Peyer's patch (tissue), 4 donors: Measurements from ENCODE around the gene KLRK1.

Source experiments
- POLR2A ChIP-seq, 2 donors: fragments of 450-650 bp; IDR thresholded peaks; one replicate each; pipeline ENCODE4 v1.5.1; 2017; ENCODE audit warnings: antibody characterized with exemption in 2 of 2, mild to moderate bottlenecking in 2 of 2, moderate library complexity in 2 of 2
- TF ChIP-seq, protein P1 (sequence below), 6 experiments: fragments of 450-650 bp in 4 of 6; fragments of 200-600 bp in 2 of 6; sonication (generic) in 1 of 6; IDR thresholded peaks; one replicate each; pipeline ENCODE4 v1.5.1; 2017 to 2019; ENCODE audit warnings: antibody characterized with exemption in 6 of 6, mild to moderate bottlenecking in 3 of 6, moderate library complexity in 1 of 6

DNA sequence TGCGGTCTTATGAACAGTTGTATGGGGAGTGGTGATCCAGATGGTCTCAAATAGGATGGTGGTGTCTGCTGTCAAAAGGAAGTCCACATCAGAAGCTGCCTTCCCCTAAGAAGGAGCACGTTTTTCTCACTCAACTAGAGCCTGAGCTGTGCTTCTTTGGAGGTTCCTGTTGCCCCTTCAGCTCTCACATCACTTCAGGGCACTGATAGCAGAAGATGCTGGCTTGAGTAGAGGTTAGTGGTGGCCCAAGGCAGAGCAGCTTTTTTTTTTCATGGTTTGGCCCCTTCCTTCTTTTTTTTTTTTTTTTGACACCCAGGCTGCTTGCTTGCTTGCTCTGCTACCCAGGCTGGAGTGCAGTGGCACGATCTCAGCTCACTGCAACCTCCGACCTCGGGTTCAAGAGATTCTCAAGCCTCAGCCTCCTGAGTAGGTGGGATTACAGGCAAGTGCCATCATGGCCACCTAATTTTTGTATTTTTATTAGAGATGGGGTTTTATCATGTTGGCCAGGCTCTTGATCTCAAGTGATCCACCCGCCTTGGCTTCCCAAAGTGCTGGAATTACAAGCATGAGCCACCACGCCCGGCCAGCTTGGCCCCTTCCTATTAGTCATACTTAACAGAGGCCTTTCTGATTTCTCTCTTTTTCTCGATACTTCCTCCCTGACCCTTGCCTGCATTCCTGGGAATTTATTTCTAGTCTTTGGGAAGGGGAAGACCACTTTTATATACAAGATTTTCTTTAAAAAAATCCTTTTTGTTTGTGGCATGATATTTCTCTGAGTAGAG is 50.6 kb downstream of the KLRK1 start:
- TF ChIP-seq, protein P1, sequence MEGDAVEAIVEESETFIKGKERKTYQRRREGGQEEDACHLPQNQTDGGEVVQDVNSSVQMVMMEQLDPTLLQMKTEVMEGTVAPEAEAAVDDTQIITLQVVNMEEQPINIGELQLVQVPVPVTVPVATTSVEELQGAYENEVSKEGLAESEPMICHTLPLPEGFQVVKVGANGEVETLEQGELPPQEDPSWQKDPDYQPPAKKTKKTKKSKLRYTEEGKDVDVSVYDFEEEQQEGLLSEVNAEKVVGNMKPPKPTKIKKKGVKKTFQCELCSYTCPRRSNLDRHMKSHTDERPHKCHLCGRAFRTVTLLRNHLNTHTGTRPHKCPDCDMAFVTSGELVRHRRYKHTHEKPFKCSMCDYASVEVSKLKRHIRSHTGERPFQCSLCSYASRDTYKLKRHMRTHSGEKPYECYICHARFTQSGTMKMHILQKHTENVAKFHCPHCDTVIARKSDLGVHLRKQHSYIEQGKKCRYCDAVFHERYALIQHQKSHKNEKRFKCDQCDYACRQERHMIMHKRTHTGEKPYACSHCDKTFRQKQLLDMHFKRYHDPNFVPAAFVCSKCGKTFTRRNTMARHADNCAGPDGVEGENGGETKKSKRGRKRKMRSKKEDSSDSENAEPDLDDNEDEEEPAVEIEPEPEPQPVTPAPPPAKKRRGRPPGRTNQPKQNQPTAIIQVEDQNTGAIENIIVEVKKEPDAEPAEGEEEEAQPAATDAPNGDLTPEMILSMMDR (IDR thresholded peaks at IDR 0.05): no peak
- TF ChIP-seq POLR2A (IDR thresholded peaks at IDR 0.05): no peak
